Stimulated activated CD8-positive, alpha-beta memory T cell treated with anti-CD3 and anti-CD28 coated beads, Interleukin-2, amount 100 ng/mL, for 48 hours (primary cell): ENCODE measurements around the gene COL18A1.

Source experiments
- DNase-seq, 2 donors: peaks; one replicate each; pipeline ENCODE4 v3.0.0-alpha.2; 2020; ENCODE audit warnings: low read depth in 2 of 2

Gene COL18A1

GRCh38 chr21:45414396-45415187 is 9.6 kb downstream of the COL18A1 start:
- DNase-seq: no peak

GRCh38 chr21:45415188-45415942 is 10.4 kb downstream of the COL18A1 start:
- DNase-seq: no peak

DNA sequence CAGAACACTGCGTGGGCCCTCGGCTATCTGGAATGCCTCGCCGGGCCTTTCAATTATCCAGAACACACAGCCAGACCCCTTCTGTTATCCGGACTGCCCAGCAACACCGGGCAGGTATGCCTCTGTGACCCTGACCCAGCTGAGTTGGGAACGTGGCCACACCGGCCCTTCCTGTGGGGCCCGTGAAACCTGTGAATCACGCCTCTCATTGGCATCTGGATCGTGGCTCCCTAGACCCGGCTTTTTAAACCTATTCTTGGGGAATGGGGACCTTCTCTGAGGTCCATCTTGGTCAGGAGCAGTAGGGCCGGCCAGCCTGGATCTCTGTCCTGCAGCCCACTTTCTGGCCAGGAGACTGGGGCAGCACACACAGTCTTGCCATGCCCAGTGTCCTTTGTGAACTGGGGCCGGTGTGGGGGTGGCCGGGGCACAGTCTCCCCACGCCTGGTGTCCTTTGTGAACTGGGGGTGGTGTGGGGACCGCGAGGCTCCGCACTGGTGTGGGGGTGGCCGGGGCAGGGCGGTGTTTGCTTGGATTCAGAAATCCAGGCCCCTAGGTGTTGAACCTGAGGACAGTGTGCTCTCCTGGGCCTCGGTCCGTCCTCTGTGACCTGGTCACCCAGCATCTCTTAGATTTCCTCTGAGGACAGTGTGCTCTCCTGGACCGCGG is 11.1 kb downstream of the COL18A1 start:
- no peak for DNase-seq

DNA sequence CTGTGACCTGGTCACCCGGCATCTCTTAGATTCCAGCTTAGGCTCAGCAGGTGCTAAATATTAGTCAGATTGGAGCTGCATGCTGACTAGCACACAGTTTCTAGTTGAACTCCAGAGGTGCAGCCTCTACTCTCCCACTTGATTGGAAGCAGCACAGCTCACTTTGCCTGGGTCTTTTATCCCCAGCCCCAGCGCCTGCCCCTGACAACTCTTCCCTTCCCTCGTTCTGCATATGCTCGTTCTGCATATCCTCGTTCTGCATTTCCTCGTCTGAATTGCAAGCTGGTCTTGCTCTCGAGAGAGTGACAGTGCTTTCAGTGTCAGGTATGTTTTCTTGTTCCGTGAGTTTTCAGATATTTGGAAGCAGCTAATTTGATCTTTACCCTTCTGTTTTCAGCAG is 11.7 kb downstream of the COL18A1 start:
- DNase-seq: no peak

DNA sequence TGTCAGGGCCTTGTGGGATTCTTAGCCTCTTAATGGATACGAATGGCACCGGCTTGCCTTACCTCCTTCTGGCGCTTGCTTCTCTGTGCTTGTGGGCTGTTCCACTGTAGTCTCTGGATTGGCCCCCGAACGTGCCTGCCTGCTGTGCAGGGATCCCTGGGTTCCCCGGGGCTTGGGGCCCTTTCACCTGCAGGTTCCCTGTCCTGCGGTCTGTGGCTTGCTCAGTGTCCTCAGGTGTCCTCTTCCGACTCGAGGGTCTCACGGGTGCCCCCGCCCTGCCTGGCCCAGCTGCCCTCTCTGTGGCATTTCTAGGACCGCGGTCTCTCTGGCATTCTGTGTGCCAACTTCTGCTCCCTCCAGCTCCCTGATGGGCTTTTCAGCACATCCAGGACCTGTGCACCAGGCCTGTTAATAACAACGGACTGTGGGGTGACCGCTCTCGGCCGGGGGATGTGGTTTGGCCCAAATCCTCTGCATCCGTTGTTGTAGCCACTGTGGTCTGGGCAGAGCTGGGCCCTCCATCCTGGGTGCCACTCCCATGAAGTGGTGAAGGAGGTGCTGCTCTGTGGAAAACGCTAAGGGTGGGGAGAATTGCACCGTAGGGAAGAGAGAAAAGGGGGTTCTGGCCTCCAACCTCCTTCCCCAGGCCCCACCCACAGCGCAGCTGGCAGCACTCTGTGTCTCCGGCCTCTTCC is 12.4 kb downstream of the COL18A1 start:
- DNase-seq: no peak

DNA sequence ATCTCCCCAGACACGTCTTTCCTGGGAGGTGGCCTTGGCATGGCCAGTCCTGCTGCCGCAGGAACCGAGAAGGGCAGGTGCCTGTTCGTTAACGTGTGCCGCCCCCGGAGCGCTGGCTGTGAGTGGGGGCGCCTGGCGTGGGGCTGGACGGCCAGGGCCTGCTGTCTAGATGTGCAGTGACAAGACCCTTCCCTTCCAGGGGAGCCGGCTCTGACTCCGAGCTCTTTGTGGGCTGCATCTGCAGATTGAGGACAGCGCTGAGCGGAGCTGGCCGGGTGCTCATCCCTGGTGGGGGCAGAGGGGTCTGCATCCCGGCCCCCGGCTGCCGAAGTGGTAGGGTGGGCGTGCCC is 13.0 kb downstream of the COL18A1 start:
- DNase-seq: no peak

DNA sequence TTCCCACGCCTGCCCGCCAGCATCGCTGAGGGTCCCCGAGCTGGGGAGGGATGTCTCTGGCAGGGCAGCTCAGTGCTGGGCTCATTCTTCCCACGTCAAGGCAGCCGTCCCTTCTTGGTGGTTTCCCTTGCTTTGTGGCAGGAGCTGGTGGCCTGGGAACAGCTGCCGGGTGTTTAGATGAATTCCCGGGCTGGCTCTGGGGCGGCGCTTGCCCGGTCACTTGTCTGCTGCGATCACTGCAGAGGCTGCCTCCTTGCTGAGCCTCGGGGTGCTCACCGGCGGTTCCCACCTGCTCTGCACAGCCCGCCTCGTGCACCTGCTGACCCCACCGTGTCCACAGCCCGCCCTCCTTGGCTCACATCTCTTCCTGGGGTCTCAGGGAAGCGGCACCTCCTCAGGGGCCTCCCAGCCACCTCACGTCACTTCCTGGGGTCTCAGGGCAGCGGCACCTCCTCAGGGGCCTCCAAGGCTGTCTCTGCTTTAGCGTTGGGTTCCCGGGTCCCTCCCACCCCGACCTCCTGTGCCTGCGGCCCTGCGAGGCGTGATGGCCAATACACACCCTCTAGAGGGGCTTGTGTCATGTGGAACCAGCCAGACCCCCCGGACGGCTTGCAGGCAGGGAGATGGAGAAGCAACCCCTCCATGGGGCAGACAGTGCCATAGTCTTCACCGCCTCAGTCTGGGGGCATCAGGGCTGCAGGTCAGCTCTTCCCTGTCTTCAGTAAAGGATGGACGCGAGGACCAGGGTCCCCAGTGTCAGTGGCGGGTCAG is 13.5 kb downstream of the COL18A1 start:
- no peak for DNase-seq

DNA sequence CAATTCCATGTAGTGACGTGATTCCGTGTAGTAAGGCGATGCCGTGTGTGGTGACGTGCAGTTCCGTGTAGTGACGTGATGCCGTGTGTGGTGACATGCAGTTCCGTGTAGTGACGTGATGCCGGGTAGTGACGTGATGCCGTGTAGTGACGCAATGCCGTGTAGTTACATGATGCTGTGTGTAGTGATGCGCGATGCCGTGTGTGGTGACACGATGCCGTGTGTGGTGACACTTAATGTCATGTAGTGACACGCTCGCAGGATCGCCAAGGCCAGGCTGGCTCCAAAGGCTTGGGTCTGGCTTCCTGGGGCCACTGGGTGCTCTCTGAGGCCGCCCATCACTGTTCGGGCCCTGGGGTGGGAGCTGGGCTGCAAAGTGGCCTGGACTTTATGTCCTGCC is 14.2 kb downstream of the COL18A1 start:
- no peak for DNase-seq

GRCh38 chr21:45420061-45421041 is 15.4 kb downstream of the COL18A1 start:
- DNase-seq: no peak

DNA sequence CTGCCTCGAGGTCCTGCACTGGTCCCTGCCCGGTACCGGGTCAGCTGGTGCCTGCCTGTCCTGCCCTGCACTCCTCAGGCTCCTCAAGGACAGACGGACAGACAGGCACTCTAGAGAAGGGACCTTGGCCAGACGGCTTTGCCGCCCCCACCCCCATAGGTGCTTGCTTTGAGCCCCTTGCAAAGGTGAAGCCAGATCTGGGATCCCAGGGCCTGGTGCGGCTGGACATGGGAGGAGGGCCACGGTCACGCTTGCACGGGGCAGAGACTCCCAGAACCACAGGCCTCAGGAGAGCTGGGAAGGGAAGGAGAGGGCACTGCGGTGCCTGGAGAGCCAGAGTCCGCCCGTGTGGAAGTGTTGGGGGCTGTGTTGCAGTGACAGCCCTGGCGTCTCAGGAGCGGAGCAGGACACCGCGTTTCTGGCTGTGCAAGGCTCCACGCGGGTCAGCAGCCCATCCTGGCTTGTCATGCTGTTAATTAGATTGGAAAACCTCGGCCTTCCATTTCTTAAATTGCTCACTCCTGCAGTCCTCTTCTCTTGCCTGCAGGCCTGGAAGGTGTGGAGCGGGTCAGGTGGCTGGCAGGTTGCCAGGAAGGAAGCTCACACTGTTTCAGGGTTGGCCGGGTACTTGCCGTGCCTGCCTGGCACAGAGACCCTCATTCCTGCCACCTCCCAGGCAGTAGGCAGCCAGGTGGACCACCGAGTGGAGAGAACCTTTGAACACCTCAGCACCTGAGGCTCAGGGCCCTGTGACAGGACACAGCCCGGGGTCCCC is 16.3 kb downstream of the COL18A1 start:
- DNase-seq: no peak

GRCh38 chr21:45421846-45422775 is 17.1 kb downstream of the COL18A1 start:
- DNase-seq: no peak

DNA sequence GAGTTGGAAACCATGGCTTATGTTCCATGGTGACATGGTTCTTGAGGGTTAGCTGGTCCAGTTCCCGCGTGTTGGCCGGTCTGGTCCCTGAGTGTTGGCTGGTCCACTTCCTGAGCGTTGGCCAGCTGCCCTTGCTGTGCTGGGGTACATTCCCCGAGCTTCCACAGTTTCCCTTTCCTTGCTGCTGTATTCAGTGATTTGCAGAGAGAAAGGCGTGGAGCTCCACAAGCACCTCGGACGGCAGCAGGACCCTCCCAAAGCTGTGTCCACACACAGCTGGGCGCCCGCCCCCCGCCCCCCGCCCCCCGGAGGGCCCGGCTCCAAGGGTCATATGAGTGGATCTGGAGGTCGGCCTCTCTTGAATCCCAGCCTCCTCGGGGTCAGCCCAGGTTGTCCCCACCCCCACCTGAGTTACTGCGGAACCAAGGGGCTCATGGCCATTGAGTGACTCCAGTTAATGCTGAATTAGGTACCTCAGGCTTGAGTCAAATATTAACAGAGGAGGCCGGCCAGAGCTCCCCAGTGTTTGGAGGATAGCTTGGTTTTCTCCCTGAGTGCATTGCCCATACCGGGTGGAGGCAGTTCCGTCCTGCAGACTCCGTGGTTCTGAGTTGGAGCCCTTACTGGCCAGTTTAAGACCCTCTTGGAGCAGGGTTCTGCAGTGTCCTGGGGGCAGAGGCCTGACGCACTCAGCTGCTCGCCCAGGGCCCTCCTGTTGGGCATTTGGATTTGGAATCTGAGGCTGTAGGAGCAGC is 18.4 kb downstream of the COL18A1 start:
- no peak for DNase-seq

- DNase-seq: no peak
Observed at GRCh38 chr21:45423968-45424853, 19.2 kb downstream of the COL18A1 start.

DNA sequence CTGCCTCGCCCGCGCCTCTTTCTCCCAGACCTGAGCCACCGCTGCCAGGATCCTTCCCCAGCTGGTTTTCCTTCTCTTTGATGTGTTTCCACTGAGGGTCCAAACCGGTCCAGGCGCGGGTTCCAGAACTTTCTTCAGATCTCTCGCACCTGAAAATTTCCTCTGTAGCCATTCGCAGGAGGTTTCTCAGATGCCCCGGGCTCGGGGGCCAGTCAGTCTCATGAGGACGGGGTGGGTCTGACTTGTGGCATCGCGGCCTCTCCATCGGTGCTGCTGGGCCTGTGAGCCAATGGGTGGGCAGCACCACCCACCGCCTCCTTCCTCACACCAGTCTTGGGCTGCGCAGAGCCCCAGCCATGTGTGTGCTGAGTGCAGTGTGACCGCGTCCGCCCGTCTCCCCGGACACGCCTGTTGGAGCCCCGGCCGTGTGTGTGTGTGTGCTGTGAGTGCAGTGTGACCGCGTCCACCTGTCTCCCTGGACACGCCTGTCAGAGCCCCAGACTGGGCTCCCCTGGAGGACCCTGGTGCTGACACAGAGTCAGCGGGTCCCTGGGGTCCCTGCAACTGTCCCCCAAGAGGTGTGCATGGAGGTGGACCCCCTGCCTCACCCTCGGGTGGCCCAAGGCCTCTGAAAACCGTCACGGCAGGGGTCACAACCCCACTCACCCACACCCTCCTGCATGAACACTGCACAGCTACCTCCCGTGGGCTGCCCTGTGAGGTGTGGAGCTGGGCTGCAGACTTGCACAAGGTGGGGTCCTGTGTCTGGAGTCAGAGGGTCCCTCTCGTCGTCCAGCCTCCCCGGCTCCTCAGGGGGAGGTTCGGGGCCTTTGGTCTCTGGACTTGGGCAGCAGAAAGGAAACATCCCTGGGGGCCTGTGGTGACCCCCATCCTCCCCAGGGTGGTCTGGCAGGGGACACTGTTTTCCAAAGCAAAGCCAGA is 20.2 kb downstream of the COL18A1 start:
- no peak for DNase-seq
